Keratinocyte (primary cell): ENCODE measurements around the gene SORBS2. TPM values are rescaled to one million over a fixed set of nuclear protein-coding genes. Genes with fewer than 3 reads are reported as not detected.

Experiments used
- DNase-seq: peaks from one replicate; pipeline ENCODE4 v3.0.0-alpha.2; 2011; ENCODE audit warnings: low read depth, missing footprints, low spot score
- FAIRE-seq: peaks from 2 replicates; lab custom pipeline; 2011; peaks lifted over from hg19 to GRCh38; lab: Jason Lieb, UNC
- H2AFZ ChIP-seq: 2 replicates; pipeline ENCODE4 v1.6.0; 2012; ENCODE audit warnings: low read length, control low read depth, inconsistent platforms; ENCODE audit not compliant: control insufficient read depth
- H3K27ac ChIP-seq: 2 replicates; pipeline ENCODE4 v1.5.1; 2011; ENCODE audit warnings: low read length; ENCODE audit not compliant: control insufficient read depth, insufficient read depth
- H3K27me3 ChIP-seq: 3 replicates; pipeline ENCODE4 v1.6.0; 2011; ENCODE audit warnings: low read length; ENCODE audit not compliant: control insufficient read depth, insufficient read depth; ENCODE audit errors: extremely low read depth
- H3K36me3 ChIP-seq, 2 experiments: 2 replicates in 1 of 2; 3 replicates in 1 of 2; pipeline ENCODE4 v1.5.1; 2011; ENCODE audit warnings: low read length in 2 of 2, mild to moderate bottlenecking in 1 of 2; ENCODE audit not compliant: control insufficient read depth in 2 of 2, insufficient read depth in 2 of 2; ENCODE audit errors: extremely low read depth in 1 of 2
- H3K4me1 ChIP-seq: 3 replicates; pipeline ENCODE4 v1.5.1; 2011; ENCODE audit warnings: low read length; ENCODE audit not compliant: control insufficient read depth, insufficient read depth; ENCODE audit errors: extremely low read depth
- H3K4me2 ChIP-seq: 3 replicates; pipeline ENCODE4 v1.6.0; 2011; ENCODE audit warnings: low read depth, low read length; ENCODE audit not compliant: control insufficient read depth, insufficient read depth; ENCODE audit errors: extremely low read depth
- H3K4me3 ChIP-seq, 3 experiments: fragments of 200-600 bp in 1 of 3; sonication (generic) in 1 of 3; 2 replicates in 2 of 3; 3 replicates in 1 of 3; pipeline ENCODE4 v1.5.1; 2011 to 2016; ENCODE audit warnings: low read length in 3 of 3, mild to moderate bottlenecking in 3 of 3, control low read depth in 2 of 3, inconsistent platforms in 1 of 3, low read depth in 1 of 3, mixed read lengths in 1 of 3, mixed run types in 1 of 3, moderate library complexity in 1 of 3; ENCODE audit not compliant: control insufficient read depth in 2 of 3, insufficient read depth in 2 of 3; ENCODE audit errors: extremely low read depth in 1 of 3
- H3K79me2 ChIP-seq: 2 replicates; pipeline ENCODE4 v1.6.0; 2012; ENCODE audit warnings: low read length; ENCODE audit not compliant: control insufficient read depth, insufficient read depth
- H3K9ac ChIP-seq: 3 replicates; pipeline ENCODE4 v1.6.0; 2011; ENCODE audit warnings: low read length; ENCODE audit not compliant: control insufficient read depth, insufficient read depth; ENCODE audit errors: extremely low read depth
- H3K9me1 ChIP-seq: 3 replicates; pipeline ENCODE4 v1.6.0; 2011; ENCODE audit warnings: low read length; ENCODE audit not compliant: control insufficient read depth, insufficient read depth; ENCODE audit errors: extremely low read depth
- H3K9me3 ChIP-seq: 2 replicates; pipeline ENCODE4 v1.5.1; 2012; ENCODE audit warnings: low read depth, low read length; ENCODE audit not compliant: control insufficient read depth
- H4K20me1 ChIP-seq: 3 replicates; pipeline ENCODE4 v1.6.0; 2011; ENCODE audit warnings: low read length; ENCODE audit not compliant: control insufficient read depth, insufficient read depth; ENCODE audit errors: extremely low read depth
- EZH2 ChIP-seq: IDR thresholded peaks from one replicate; pipeline ENCODE4 v1.6.1; 2012; ENCODE audit warnings: inconsistent platforms, mild to moderate bottlenecking, low read length, moderate library complexity
- dilution Hi-C: fragments of 300-500 bp; cut with MboI; formaldehyde crosslinking; loops from one replicate; pipeline ENCODE4 v1.7.0; 2020; ENCODE audit warnings: low sequenced_read_pairs; ENCODE audit not compliant: extremely low pct_ligation_motif_present
- polyA plus RNA-seq, 5 experiments: library from polyadenylated mRNA; depleted of rRNA in 3 of 5; stranded (reverse) in 3 of 5; stranded (forward) in 1 of 5; unstranded in 1 of 5; fragments of >200 nt; gene quantifications; 1 replicate in 1 of 5; 2 replicates in 3 of 5; 3 replicates in 1 of 5; pipeline versions ENCODE4 v1.2.1 to v1.2.3, GENCODE V29; 2011 to 2012; ENCODE audit warnings: missing spikeins in 2 of 5, low read depth in 1 of 5, low replicate concordance in 1 of 5
- TF ChIP-seq, protein P1 (sequence below), 3 experiments: IDR thresholded peaks in 1 of 3; conservative IDR thresholded peaks in 1 of 3; optimal IDR thresholded peaks in 1 of 3; 2 replicates in 2 of 3; 3 replicates in 1 of 3; pipeline versions ENCODE3 to v1.5.1; 2011; ENCODE audit warnings: low read length in 3 of 3, mild to moderate bottlenecking in 3 of 3, moderate library complexity in 2 of 3, control low read depth in 1 of 3, inconsistent platforms in 1 of 3; ENCODE audit not compliant: insufficient read depth in 2 of 3; ENCODE audit errors: extremely low read depth in 1 of 3

The SORBS2 gene
- polyA plus RNA-seq, 1 donor (not counting 4 experiments of a cell fraction or from before 2014, with no cell fraction given), result 0.14 TPM

DNA sequence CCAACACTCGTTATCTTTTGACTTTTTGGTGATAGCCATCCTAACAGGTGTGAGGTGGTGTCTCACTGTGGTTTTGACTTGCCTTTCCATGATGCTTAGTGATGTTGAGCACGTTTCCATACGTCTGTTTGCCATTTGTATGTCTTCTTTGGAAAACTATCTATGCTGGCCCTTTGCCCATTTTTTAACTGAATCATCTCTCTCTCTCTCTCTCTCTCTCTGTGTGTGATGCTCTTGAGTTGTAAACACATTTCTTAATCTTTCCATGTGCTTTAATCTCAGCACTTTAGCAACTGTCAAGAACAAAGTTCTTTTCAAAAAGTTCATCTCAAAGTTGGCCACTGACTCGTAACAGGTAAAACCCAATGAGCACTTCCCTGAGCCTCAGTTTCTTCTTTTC, 10.5 kb downstream of the SORBS2 start:
- DNase-seq (no peak), FAIRE-seq (no peak)
- Histone ChIP-seq H3K4me2 (no peak overlapping the region), H3K27me3 (no peaks in the 10 kb centered on the region), H3K27ac (no peak overlapping the region), H3K36me3 (no peaks in the 10 kb centered on the region), H2AFZ (no peak overlapping the region), H3K4me3 (no peak overlapping the region), H3K79me2 (no peaks in the 10 kb centered on the region), H3K4me1 (no peaks in the 10 kb centered on the region), H4K20me1 (no peaks in the 10 kb centered on the region), H3K9me3 (no peaks in the 10 kb centered on the region), H3K9me1 (no peaks in the 10 kb centered on the region), H3K9ac (no peak overlapping the region)
- TF ChIP-seq EZH2, result no peak
- TF ChIP-seq, protein P1, sequence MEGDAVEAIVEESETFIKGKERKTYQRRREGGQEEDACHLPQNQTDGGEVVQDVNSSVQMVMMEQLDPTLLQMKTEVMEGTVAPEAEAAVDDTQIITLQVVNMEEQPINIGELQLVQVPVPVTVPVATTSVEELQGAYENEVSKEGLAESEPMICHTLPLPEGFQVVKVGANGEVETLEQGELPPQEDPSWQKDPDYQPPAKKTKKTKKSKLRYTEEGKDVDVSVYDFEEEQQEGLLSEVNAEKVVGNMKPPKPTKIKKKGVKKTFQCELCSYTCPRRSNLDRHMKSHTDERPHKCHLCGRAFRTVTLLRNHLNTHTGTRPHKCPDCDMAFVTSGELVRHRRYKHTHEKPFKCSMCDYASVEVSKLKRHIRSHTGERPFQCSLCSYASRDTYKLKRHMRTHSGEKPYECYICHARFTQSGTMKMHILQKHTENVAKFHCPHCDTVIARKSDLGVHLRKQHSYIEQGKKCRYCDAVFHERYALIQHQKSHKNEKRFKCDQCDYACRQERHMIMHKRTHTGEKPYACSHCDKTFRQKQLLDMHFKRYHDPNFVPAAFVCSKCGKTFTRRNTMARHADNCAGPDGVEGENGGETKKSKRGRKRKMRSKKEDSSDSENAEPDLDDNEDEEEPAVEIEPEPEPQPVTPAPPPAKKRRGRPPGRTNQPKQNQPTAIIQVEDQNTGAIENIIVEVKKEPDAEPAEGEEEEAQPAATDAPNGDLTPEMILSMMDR (optimal IDR thresholded peaks at IDR 0.05 in 1 of 3, IDR thresholded peaks at IDR 0.05 in 1 of 3, conservative IDR thresholded peaks at IDR 0.05 in 1 of 3; ENCODE audit: extremely low read depth in 1 of 3, insufficient read depth in 2 of 3, low read length in 3 of 3), result no peak
- dilution Hi-C loops, result no loop called here

DNA sequence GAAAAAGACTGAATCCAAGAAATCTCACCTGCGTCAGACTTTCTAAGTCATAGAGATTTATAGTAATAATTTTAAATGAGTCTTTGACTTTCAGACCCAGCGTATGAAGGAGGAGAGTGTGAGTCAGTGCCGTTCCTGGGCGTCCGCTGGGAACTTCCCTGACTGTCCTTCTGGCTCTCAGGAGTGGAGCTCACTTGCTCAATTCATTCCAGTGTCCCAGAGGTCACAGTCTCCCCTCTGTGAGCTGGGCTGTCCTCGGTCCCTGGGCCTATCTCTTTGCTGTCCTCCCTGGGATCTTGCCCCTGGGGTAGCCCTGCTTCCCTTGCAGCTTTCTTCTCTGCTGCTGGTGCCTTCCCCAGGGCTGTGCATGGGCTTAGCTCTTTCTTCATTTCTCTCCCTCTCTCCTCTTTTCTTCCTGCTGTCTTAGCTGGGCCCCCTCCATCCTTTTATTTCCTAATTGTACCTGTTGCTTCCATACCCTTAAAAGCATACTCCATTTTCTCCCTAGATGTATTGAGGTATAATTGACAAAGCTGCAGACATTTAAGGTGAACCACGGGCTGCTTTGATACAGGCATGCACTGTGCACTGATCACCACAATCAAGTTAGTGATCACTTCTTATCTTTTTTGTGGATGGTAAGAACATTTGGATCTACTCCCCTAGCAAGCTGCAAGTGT, 11.6 kb downstream of the SORBS2 start:
- Histone ChIP-seq H3K4me2 (no peak overlapping the region), H3K36me3 (no peaks in the 10 kb centered on the region), H3K9me1 (no peaks in the 10 kb centered on the region), H3K9me3 (no peaks in the 10 kb centered on the region), H3K4me3 (no peak overlapping the region), H4K20me1 (no peaks in the 10 kb centered on the region), H3K9ac (no peak overlapping the region), H2AFZ (no peak overlapping the region), H3K79me2 (no peaks in the 10 kb centered on the region), H3K4me1 (no peaks in the 10 kb centered on the region), H3K27me3 (no peaks in the 10 kb centered on the region), H3K27ac (no peak overlapping the region)
- no peak for DNase-seq
- no peak for FAIRE-seq
- dilution Hi-C loops, result no loop called here
- TF ChIP-seq, protein P1 (optimal IDR thresholded peaks at IDR 0.05 in 1 of 3, IDR thresholded peaks at IDR 0.05 in 1 of 3, conservative IDR thresholded peaks at IDR 0.05 in 1 of 3; ENCODE audit: extremely low read depth in 1 of 3, insufficient read depth in 2 of 3, low read length in 3 of 3), result no peak
- TF ChIP-seq EZH2, result no peak
